ENCODE measurements around the gene KCNRG.
"Not testable (repeated sequence)": the region's sequence is repeated elsewhere in the genome, so short reads cannot be mapped to it uniquely, and the experiment has no call there.

The KCNRG gene

GRCh38 chr13:49977992-49978391 is 37.3 kb upstream of the KCNRG start:
- H3K9me3 Mint-ChIP-seq = no peaks in the 10 kb centered on the region
- H3K4me3 Mint-ChIP-seq = no peak overlapping the region
- H3K4me1 Mint-ChIP-seq = peaks cover 8% of the 10 kb centered on the region

DNA sequence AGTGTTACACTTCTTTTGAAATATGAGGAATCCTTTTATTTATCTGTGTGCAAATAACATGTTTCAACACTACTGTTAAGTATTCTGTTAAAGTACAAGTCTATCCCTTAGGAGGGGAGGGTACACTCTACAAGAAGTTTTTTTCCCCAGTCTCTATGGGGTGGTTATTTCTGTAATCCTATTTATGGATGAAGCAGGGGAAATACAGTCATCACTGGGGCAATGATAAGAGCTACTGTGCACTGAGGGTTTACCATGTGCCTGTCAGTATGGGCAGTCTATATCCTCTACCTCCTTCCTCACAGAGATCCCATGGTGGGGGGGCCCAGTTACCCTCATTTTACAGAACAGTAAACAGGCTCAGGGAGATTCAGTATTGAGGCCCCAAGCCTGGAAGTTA is 35.0 kb upstream of the KCNRG start:
- no peaks in the 10 kb centered on the region for H3K9me3 Mint-ChIP-seq
- H3K27ac Mint-ChIP-seq = no peak overlapping the region
- H3K4me1 Mint-ChIP-seq = peaks cover 8% of the 10 kb centered on the region
- H3K4me3 Mint-ChIP-seq = no peak overlapping the region
- peaks cover 5% of the 10 kb centered on the region for H3K27me3 Mint-ChIP-seq (ENCODE audit: low read depth, poor library complexity)
- no peak for DNase-seq
- no peak for TF ChIP-seq CTCF (IDR thresholded peaks at IDR 0.05)
- no peaks in the 10 kb centered on the region for H3K36me3 Mint-ChIP-seq (ENCODE audit: low read depth)

More at GRCh38 chr13:49977992-49978391, 37.3 kb upstream of the KCNRG start:
- no peaks in the 10 kb centered on the region for H3K36me3 Mint-ChIP-seq (ENCODE audit: low read depth)
- TF ChIP-seq CTCF (IDR thresholded peaks at IDR 0.05) = no peak
- peaks cover 10% of the 10 kb centered on the region for H3K27me3 Mint-ChIP-seq (ENCODE audit: low read depth, poor library complexity)
- DNase-seq = no peak
- no peak overlapping the region for H3K27ac Mint-ChIP-seq

- H3K9me3 Mint-ChIP-seq = no peaks in the 10 kb centered on the region
- H3K4me3 Mint-ChIP-seq = no peak overlapping the region
- no peaks in the 10 kb centered on the region for H3K27me3 Mint-ChIP-seq (ENCODE audit: low read depth, poor library complexity)
- H3K27ac Mint-ChIP-seq = no peak overlapping the region
- DNase-seq = no peak
- H3K36me3 Mint-ChIP-seq (ENCODE audit: low read depth) = no peaks in the 10 kb centered on the region
- TF ChIP-seq CTCF (IDR thresholded peaks at IDR 0.05) = no peak
- peaks cover 15% of the 10 kb centered on the region for H3K4me1 Mint-ChIP-seq
Observed at GRCh38 chr13:49985129-49985528, 30.1 kb upstream of the KCNRG start.

DNA sequence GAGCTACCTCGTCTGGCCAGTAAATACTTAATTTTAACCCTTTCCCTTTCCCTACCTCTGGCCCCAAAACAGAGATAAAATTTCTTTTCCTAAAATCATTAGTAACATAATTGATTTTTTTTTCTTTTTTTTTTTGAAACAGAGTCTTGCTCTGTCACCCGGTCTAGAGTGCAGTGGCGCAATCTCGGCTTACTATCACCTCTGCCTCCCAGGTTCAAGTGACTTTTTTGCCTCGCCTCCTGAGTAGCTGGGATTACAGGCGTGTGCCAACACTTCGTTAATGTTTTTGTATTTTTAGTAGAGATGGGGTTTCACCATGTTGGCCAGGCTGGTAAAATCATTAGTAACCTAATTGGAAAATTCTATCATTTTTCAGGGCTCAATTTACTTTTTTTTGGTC is 28.8 kb upstream of the KCNRG start:
- Mint-ChIP-seq H3K27me3 (ENCODE audit: low read depth, poor library complexity) (peaks cover 3% of the 10 kb centered on the region), H3K4me1 (peaks cover 15% of the 10 kb centered on the region), H3K27ac (no peak overlapping the region), H3K9me3 (no peaks in the 10 kb centered on the region), H3K4me3 (no peak overlapping the region), H3K36me3 (ENCODE audit: low read depth) (no peaks in the 10 kb centered on the region)
- DNase-seq = no peak
- no peak for TF ChIP-seq CTCF (IDR thresholded peaks at IDR 0.05)

DNA sequence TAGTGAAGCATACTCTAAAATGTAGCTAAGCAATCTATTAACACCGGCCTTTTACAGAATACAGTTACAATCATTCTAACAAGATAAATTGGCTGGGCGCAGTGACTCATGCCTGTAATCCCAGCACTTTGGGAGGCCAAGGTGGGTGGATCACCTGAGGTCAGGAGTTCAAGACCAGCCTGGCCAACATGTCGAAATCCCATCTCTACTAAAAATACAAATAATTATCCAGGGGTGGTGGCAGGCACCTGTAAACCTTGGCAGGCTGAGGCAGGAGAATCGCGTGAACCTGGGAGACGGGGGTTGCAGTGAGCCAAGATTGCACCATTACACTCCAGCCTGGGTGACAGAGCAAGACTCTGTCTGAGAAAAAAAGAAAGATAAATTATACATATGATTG is 24.6 kb upstream of the KCNRG start:
- H3K27me3 Mint-ChIP-seq (ENCODE audit: low read depth, poor library complexity); DNase-seq; H3K27ac Mint-ChIP-seq; H3K9me3 Mint-ChIP-seq; H3K36me3 Mint-ChIP-seq (ENCODE audit: low read depth); H3K4me3 Mint-ChIP-seq: not testable (repeated sequence)
- H3K4me1 Mint-ChIP-seq = peaks cover 19% of the 10 kb centered on the region

DNA sequence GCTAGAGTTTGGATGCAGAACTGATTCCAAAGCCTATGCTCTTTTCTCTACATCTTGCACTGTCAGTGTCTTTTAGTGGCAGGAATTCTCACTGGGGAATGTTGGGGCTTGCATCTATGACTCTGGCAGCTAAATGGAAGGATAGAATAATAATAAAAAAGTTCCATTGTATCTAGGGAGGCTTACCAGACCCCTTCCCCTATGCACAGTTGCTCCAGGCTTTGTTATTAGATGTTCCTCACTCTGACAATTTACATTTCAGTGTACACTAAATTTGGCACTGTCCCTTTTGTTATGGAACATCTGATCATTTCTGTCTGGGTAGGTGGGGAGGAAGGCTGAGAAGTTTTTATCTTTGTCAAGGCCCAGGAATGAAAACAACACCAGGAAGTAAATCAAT is 22.1 kb upstream of the KCNRG start:
- TF ChIP-seq CTCF (IDR thresholded peaks at IDR 0.05) = no peak
- no peak overlapping the region for H3K4me3 Mint-ChIP-seq
- no peaks in the 10 kb centered on the region for H3K9me3 Mint-ChIP-seq
- no peak for DNase-seq
- H3K36me3 Mint-ChIP-seq (ENCODE audit: low read depth) = peaks cover 3% of the 10 kb centered on the region
- H3K4me1 Mint-ChIP-seq = peaks cover 26% of the 10 kb centered on the region
- peaks cover 3% of the 10 kb centered on the region for H3K27me3 Mint-ChIP-seq (ENCODE audit: low read depth, poor library complexity)
- no peak overlapping the region for H3K27ac Mint-ChIP-seq
